WTC11 (cell line): ENCODE data around the gene SGPP1. TPM values are rescaled to one million over a fixed set of nuclear protein-coding genes. Genes with fewer than 3 reads are reported as not detected.
A peak's percentile ranks its signal among the peaks of the same experiment; 100 is the strongest.
"Not testable (repeated sequence)": the region's sequence is repeated elsewhere in the genome, so short reads cannot be mapped to it uniquely, and the experiment has no call there.

Experiments
- ATAC-seq: fragments of 200-7000 bp; cut with Tn5 transposase; 2 replicates; pipeline ENCODE4 v1.10.0; 2021; ENCODE audit warnings: mild to moderate bottlenecking, moderate library complexity
- CTCF ChIA-PET: fragments of 300-600 bp; sonication (Branson Sonifier 250); formaldehyde crosslinking; loops from one replicate; lab custom pipeline; 2021; ENCODE audit warnings: antibody characterized with exemption; lab: Charles Lee
- POLR2A ChIA-PET: fragments of 350-600 bp; sonication (Branson Sonifier 250); formaldehyde crosslinking; loops from one replicate; lab custom pipeline; 2021; ENCODE audit warnings: antibody characterized with exemption; lab: Charles Lee
- DNase-seq: peaks from one replicate; pipeline ENCODE4 v3.0.0; 2021; ENCODE audit warnings: low spot score
- H3K27ac Mint-ChIP-seq: 2 replicates; pipeline ENCODE4 v1.8.0; 2021; ENCODE audit warnings: mixed read lengths
- H3K27me3 Mint-ChIP-seq: 2 replicates; pipeline ENCODE4 v1.8.0; 2021; ENCODE audit warnings: low read depth, mild to moderate bottlenecking, moderate library complexity, mixed read lengths
- H3K36me3 Mint-ChIP-seq: 2 replicates; pipeline ENCODE4 v1.8.0; 2021; ENCODE audit warnings: mixed read lengths
- H3K4me1 Mint-ChIP-seq: 2 replicates; pipeline ENCODE4 v1.8.0; 2022; ENCODE audit warnings: mixed read lengths
- H3K4me3 Mint-ChIP-seq: 2 replicates; pipeline ENCODE4 v1.8.0; 2021; ENCODE audit warnings: mild to moderate bottlenecking, moderate library complexity, mixed read lengths
- H3K9me3 Mint-ChIP-seq: 2 replicates; pipeline ENCODE4 v1.8.0; 2021; ENCODE audit warnings: mixed read lengths
- CBFB ChIP-seq: sonication (generic); formaldehyde crosslinking; IDR thresholded peaks from 2 replicates; pipeline ENCODE4 v1.8.1; 2022; ENCODE audit warnings: mild to moderate bottlenecking, low read depth, missing genetic modification reagents
- total RNA-seq: library from RNA; stranded (reverse); gene quantifications from 3 replicates; pipeline ENCODE4 v1.2.3, GENCODE V29; 2021
- TF ChIP-seq, protein P1 (sequence below): sonication (generic); formaldehyde crosslinking; IDR thresholded peaks from 2 replicates; pipeline ENCODE4 v1.8.1; 2023; ENCODE audit warnings: mild to moderate bottlenecking, missing genetic modification reagents, borderline replicate concordance

The SGPP1 gene
- total RNA-seq, 1 experiment from 2014 or later: 8.5 TPM

DNA sequence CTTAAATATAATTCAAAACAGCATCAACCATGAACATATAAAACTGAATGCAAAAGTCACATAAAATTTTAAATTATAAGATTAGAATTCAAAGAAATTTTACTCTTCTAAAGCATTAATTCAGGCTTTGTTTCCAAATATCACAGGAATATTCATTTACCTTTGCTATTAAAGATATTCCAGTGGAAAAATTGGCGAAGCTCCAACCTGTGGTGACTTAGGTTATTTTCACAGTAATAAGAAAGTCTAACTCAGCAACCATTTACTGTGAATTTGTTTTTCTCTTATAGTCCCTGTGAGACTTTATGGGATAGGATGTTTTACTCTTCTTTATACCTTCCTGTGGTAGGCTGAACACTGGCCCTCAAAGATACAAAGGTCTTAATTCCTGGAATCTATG lies 89.4 kb downstream of the SGPP1 start (continued):
- TF ChIP-seq, protein P1, sequence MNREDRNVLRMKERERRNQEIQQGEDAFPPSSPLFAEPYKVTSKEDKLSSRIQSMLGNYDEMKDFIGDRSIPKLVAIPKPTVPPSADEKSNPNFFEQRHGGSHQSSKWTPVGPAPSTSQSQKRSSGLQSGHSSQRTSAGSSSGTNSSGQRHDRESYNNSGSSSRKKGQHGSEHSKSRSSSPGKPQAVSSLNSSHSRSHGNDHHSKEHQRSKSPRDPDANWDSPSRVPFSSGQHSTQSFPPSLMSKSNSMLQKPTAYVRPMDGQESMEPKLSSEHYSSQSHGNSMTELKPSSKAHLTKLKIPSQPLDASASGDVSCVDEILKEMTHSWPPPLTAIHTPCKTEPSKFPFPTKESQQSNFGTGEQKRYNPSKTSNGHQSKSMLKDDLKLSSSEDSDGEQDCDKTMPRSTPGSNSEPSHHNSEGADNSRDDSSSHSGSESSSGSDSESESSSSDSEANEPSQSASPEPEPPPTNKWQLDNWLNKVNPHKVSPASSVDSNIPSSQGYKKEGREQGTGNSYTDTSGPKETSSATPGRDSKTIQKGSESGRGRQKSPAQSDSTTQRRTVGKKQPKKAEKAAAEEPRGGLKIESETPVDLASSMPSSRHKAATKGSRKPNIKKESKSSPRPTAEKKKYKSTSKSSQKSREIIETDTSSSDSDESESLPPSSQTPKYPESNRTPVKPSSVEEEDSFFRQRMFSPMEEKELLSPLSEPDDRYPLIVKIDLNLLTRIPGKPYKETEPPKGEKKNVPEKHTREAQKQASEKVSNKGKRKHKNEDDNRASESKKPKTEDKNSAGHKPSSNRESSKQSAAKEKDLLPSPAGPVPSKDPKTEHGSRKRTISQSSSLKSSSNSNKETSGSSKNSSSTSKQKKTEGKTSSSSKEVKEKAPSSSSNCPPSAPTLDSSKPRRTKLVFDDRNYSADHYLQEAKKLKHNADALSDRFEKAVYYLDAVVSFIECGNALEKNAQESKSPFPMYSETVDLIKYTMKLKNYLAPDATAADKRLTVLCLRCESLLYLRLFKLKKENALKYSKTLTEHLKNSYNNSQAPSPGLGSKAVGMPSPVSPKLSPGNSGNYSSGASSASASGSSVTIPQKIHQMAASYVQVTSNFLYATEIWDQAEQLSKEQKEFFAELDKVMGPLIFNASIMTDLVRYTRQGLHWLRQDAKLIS (CRISPR knock-in tag): no peak
- no peak for TF ChIP-seq CBFB (CRISPR knock-in tag)

DNA sequence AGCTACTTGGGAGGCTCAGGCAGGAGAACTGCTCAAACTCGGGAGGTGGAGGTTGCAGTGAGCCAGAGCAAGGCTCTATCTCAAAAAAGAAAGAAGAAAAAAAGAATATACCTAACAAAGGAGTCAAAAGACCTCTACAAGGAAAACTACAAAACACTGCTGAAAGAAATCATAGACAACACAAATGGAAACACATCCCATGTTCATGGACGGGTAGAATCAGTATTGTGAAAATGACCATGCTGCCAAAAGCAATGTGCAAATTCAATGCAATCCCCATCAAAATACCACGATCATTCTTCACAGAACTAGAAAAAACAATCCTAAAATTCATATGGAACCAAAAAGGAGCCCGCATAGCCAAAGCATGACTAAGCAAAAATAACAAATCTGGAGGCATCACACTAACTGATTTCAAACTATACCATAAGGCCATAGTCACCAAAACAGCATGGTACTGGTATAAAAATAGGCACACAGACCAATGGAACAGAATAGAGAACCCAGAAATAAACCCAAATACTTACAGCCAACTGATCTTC lies 91.7 kb downstream of the SGPP1 start:
- peaks cover 45% of the 10 kb centered on the region for H3K36me3 Mint-ChIP-seq
- CTCF ChIA-PET, H3K27me3 Mint-ChIP-seq, ATAC-seq, POLR2A ChIA-PET, H3K4me3 Mint-ChIP-seq, DNase-seq: not testable (repeated sequence)
- peaks cover 28% of the 10 kb centered on the region for H3K9me3 Mint-ChIP-seq
- peak overlapping the region; percentile 31 for H3K27ac Mint-ChIP-seq
- H3K4me1 Mint-ChIP-seq: peaks cover 18% of the 10 kb centered on the region

Other genes starting within 250 kb of the SGPP1 start
- 56.9 to 59.0 TPM (median 57.5 TPM) in 3 replicates for gene PPP2R5E, start 184.7 kb downstream of the SGPP1 start, total RNA-seq
- gene WDR89, start 86.2 kb downstream of the SGPP1 start, total RNA-seq: 27.2 to 28.9 TPM (median 27.5 TPM) in 3 replicates
- 69.8 to 71.1 TPM (median 70.5 TPM) in 3 replicates for gene SYNE2, start 124.9 kb upstream of the SGPP1 start, total RNA-seq